Activated CD4-positive, alpha-beta T cell treated with anti-CD3 and anti-CD28 coated beads, Interleukin-2, amount 50 U/mL, for 48 hours (primary cell): Measurements from ENCODE around the gene GOSR1.
"Not testable (repeated sequence)": the region's sequence is repeated elsewhere in the genome, so short reads cannot be mapped to it uniquely, and the experiment has no call there.

Source experiments
- DNase-seq, 2 experiments: peaks; one replicate each; pipeline ENCODE4 v3.0.0-alpha.2; 2020

GOSR1 gene

GRCh38 chr17:30506481-30506880 is 29.3 kb downstream of the GOSR1 start:
- no peak for DNase-seq

DNA sequence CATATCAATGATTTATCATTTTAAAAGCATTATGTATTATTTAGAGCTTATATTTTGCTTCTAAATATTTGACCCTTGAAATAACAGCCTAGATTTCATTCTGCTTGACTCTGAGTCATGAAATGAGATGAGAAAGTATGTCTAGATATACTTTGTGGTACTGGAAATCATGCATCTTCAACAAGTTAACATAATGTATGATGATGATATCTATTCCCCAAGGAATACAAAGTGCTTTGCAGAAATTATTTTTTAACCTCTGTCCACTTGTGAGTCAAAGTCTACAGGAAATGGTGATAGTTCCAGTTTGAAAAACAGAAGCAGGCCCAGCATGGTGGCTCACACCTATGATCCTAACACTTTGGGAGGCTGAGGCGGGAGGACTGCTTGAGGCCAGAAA is 36.1 kb downstream of the GOSR1 start:
- DNase-seq = no peak

DNA sequence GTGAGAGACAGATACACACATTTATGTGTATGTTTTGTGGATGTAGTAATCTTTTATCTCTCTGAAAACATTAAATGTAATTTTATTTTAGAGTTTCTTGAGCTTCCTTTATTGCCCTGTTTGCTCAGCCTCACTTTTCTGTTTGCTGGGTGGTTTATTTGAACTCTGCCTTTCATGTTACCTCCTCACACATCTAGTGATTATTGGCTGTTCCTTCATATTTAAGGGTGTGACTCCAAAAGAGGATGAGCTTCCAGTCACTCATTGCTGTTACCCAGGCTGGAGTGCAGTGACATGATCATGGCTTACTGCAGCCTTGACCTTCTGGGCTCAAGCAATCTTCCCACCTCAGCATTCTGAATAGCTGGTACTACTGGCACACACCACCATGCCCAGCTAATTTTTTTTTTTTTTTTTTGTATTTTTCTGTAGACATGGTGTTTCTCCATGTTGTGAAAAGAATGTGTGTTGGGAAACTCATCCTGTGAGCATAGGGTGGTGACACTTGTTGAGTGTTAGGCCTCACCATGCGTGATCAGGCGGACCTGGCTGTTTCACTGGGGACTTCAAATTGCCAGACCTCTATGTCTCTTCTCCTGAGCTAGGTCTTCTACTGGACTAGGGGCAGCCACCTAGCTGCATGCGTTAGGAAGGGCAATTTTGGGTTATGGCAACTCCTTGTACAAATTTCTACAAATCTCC is 37.8 kb downstream of the GOSR1 start:
- no peak for DNase-seq

DNA sequence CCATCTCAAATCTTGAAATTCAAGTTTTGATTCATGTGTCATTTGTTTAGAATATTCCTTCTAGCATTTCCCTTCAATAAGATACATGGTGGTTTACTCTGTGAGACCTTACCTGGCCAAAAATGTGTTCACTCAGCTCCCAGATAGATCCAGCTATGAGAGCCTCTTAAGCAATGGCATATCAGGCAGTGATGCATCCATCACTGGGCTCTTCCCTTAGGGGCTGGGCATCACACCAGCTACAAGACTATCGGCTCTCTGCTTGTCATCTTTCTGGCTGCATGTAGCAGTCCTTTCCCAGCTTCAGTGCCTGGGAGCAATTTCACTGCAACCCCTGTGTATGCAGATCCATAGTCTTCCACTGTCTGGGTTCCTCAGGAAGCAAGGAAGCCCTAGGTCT is 40.6 kb downstream of the GOSR1 start:
- DNase-seq = no peak

- DNase-seq = no peak
These were observed 42.0 kb downstream of the GOSR1 start for GRCh38 chr17:30519166-30519565.

- DNase-seq = no peak
These were observed 42.5 kb downstream of the GOSR1 start for GRCh38 chr17:30519707-30520106.

- DNase-seq = no peak
These were observed 43.2 kb downstream of the GOSR1 start for GRCh38 chr17:30520436-30520835.

GRCh38 chr17:30520882-30521281 is 43.7 kb downstream of the GOSR1 start:
- no peak for DNase-seq

- no peak for DNase-seq
These were observed 44.6 kb downstream of the GOSR1 start for GRCh38 chr17:30521766-30522165.

GRCh38 chr17:30523236-30523635 is 46.0 kb downstream of the GOSR1 start:
- DNase-seq = not testable (repeated sequence)

DNA sequence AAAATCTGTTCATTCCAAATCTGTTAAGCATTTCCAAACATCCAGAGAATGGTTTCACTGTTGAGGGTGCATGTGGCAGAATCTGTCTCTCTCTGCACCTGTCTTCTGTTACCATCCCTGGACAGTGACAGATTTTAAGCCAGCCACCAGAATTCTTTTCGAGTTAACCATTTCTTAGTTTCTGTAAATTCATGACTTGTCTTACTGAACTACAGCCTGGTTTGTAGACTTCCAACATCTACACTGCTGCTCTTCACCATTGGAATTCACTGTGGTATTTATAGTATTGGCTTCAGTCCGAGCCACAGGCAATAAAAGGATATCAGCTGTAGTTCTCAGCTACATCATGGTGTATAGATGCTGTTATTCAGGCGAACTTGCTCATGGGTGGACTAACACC is 47.6 kb downstream of the GOSR1 start:
- no peak for DNase-seq

- DNase-seq = no peak
These were observed 49.2 kb downstream of the GOSR1 start for GRCh38 chr17:30526401-30526800.

- not testable (repeated sequence) for DNase-seq
These were observed 51.5 kb downstream of the GOSR1 start for GRCh38 chr17:30528701-30529100.

GRCh38 chr17:30530346-30531025 is 53.3 kb downstream of the GOSR1 start:
- DNase-seq = no peak

DNA sequence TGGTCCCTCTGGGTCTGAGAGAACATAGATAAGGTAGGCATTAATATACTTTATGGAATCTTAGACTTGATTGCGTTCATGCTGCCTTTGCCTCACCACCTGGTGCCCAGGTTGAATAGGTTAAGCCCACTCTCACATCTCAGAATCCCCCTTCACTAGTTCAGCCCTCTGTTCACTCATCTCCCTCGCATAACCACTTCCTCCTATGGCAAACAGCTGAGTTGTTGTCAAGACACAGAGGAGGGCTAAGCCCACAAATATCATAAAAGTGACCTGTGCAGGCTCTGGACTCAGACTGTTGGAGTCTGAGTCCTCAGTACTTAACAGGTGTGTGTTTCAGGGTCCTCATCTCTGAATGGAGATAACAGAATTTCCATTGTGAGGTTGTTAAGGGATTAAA is 55.7 kb downstream of the GOSR1 start:
- no peak for DNase-seq

DNA sequence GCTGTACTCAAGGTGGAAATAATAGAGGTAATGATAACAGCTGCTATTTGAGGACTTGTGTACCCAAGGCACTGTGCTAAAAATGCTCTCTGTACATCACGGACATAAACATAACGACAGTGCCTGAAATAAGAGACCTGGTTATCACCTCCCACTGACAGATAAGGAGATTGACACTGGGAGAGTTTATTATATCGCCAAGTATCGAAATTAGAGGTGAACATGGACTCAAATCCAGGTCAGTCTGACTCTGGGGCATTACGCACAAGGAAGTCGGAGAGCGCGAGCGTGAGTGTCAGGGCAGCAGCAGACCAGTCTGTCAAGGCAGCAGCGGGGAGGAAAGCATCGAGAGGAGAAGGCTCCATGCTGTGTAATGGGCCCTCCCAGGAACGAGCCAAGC is 57.1 kb downstream of the GOSR1 start:
- DNase-seq = no peak

DNA sequence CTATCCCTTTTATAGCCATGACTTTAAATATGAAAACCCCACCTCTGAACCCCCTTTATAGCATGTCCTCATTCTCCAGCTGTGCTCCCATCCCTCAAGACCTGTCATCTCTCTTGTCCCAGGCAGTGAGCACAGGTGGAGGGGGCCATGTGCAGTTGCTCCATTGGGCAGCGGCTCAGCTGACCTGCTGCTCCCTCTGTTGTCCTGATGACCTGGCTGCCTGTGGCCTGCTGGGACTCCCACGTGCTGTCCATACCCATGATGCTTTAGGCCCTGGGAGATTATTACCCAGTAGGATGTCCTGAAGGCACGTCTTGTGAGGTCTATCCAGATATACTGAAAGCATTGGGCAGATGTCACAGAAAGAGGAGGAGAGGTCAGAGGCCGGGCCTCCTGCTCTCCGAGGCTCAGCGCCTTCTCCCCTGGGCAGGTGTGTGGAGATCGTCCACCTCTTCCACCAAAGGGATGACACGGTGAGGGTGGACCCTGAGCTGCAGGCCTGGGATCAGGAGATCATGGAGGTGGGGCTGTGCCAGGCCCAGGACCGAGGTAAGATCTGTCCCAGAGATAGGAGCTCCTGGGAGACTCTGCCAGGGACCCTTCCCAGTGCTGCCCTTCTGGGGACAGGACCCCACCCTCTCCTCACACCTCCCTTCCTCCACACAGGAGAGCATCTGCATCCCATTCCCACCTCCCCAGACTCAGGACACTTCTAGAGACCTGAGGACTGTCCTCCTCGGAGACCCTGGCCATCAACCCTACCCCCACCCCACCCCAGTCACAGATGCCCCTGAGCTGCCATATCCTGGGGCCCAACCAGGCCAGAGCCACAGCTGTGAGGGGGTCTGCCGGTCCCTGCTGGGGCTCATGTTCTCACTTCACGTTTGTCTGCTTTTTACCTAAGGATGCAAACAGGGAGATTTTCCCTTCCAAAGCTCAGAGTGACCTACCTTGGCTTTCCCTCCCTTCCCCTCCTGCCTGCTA is 58.0 kb downstream of the GOSR1 start:
- no peak for DNase-seq

- DNase-seq = not testable (repeated sequence)
These were observed 59.6 kb downstream of the GOSR1 start for GRCh38 chr17:30536846-30537245.

DNA sequence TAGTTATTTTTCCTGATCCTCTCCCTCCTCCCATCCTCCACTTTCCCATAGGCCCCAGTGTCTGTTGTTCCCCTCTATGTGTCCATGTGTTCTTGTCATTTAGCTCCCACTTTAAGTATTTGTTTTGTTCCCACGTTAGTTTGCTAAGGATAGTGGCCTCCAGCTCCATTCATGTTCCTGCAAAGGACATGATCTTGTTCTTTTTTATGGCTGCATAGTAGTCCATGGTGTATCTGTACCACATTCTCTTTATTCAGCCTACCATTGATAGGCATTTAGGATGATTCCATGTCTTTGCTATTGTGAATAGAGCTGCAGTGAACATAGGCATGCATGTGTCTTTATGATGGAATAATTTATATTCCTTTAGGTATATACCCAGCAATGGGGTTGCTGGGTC is 60.5 kb downstream of the GOSR1 start:
- DNase-seq = not testable (repeated sequence)

- no peak for DNase-seq
These were observed 64.6 kb downstream of the GOSR1 start for GRCh38 chr17:30541802-30542201.

DNA sequence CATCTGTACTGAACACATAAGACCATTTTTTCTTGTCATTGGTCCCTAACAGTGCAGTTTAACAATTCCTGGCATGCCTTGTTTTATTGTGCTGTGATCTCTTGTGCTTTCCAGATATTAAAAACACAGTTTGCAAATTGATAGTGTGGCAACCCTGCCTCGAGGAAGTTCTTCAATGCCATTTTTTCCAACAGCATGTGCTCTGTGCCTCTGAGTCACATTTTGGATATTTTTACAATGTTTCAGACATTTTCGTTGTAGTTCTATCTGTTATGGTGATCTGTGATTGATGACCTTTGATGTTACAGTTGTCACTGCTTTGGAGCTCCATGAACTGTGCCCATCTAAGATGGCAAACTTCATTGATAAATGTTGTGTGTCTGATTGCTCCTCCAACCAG is 66.2 kb downstream of the GOSR1 start:
- DNase-seq = no peak

DNA sequence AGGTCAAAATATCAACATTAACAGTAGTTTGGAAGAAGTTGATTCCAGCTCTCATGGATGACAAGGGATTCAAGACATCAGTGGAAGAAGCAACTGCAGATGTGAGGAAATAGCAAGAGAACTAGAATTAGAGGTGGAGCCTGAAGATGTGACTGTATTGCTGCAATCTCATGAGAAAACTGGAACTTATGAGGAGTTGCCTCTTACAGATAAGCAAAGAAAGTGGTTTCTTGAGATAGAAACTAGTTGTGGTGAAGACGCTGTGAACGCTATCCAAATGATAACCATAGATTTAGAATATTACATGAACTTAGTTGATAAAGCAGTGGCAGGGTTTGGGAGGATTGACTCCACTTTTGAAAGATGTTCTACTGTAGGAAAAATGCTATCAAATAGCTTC is 67.8 kb downstream of the GOSR1 start:
- DNase-seq = no peak

- DNase-seq = no peak
These were observed 70.8 kb downstream of the GOSR1 start for GRCh38 chr17:30547778-30548573.
